ENCODE data around the gene SNX19.

DNA sequence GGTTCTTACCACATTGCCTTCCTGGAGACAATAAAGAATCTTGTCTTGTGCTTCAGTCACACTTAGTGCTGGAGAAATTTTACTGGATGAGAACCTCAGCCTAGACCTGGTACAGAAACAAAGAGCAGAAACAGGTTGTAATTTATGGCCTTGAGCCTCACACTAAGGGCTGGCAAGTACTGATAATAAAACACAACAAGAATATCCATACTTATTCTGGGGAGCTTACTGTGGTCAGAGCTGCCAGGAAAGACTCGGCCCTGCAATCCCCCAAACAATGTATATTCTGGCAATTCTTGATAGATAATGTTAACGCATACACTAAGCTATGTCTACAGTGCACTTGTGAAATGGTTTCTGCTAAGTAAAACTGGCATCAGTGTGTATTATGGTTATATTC, 9.7 kb downstream of the SNX19 start:
- TF ChIP-seq POLR2AphosphoS5 (IDR thresholded peaks at IDR 0.05; ENCODE audit: low read depth, low read length): no peak
- no peak for TF ChIP-seq TAF1 (IDR thresholded peaks at IDR 0.05; ENCODE audit: borderline replicate concordance, insufficient read depth, low read length)
- TF ChIP-seq FOXP2 (optimal IDR thresholded peaks at IDR 0.05; ENCODE audit: borderline replicate concordance, extremely low read depth, extremely low read length, insufficient read depth): no peak
- TF ChIP-seq, protein P1, sequence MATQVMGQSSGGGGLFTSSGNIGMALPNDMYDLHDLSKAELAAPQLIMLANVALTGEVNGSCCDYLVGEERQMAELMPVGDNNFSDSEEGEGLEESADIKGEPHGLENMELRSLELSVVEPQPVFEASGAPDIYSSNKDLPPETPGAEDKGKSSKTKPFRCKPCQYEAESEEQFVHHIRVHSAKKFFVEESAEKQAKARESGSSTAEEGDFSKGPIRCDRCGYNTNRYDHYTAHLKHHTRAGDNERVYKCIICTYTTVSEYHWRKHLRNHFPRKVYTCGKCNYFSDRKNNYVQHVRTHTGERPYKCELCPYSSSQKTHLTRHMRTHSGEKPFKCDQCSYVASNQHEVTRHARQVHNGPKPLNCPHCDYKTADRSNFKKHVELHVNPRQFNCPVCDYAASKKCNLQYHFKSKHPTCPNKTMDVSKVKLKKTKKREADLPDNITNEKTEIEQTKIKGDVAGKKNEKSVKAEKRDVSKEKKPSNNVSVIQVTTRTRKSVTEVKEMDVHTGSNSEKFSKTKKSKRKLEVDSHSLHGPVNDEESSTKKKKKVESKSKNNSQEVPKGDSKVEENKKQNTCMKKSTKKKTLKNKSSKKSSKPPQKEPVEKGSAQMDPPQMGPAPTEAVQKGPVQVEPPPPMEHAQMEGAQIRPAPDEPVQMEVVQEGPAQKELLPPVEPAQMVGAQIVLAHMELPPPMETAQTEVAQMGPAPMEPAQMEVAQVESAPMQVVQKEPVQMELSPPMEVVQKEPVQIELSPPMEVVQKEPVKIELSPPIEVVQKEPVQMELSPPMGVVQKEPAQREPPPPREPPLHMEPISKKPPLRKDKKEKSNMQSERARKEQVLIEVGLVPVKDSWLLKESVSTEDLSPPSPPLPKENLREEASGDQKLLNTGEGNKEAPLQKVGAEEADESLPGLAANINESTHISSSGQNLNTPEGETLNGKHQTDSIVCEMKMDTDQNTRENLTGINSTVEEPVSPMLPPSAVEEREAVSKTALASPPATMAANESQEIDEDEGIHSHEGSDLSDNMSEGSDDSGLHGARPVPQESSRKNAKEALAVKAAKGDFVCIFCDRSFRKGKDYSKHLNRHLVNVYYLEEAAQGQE (IDR thresholded peaks at IDR 0.05; ENCODE audit: insufficient read depth in 1 of 2, low read depth in 2 of 2, low read length in 2 of 2): no peak
- TF ChIP-seq SIN3A (IDR thresholded peaks at IDR 0.05; ENCODE audit: borderline replicate concordance, insufficient read depth, low read length): no peak

Measured in PFSK-1 (cell line).